OCI-LY1 (cell line): ENCODE results near the gene CSNK1D.

Experiments used
- EZH2 ChIP-seq: fragments of 200-600 bp; sonication (generic), shearing (Covaris generic); IDR thresholded peaks from 2 replicates; pipeline ENCODE4 v1.8.0; 2017; ENCODE audit warnings: borderline replicate concordance, mixed run types, mild to moderate bottlenecking, antibody characterized with exemption, low read length, moderate library complexity, mixed read lengths
- TF ChIP-seq, protein P1 (sequence below): fragments of 200-600 bp; sonication (generic), shearing (Covaris generic); IDR thresholded peaks from 2 replicates; pipeline ENCODE4 v1.5.1; 2017; ENCODE audit warnings: mild to moderate bottlenecking, antibody characterized with exemption, low read length, moderate library complexity, mixed read lengths

DNA sequence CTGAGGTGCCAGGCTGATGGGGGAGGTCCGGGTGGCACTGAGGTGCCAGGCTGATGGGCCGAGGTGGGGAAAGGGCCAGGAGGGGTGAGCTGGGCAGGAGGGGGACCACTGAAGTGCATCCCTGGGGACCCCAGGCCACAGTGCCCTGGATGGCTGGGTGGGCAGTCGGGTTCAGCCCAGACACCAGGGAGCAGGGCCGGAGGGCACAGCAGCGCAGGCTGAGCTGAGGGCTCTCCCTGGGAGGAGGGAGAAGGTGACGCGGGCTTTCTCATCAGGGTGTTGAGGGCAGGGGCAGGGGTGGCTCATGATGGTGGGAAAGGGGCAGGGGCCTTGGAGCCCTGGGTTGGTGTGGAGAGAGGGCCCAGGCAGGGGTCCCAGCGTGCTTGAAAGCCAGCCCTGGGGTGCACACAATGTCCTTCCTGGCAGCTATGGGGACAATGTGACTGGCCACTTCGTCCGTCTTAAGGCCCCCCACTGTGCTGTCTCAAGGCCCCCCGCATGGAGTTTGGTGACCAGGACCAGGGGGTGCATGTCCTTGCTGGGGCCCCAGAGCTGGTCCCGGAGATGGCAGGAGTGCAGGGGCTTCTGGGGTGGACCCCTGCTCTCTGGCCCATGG, 27.9 kb upstream of the CSNK1D start:
- TF ChIP-seq, protein P1, sequence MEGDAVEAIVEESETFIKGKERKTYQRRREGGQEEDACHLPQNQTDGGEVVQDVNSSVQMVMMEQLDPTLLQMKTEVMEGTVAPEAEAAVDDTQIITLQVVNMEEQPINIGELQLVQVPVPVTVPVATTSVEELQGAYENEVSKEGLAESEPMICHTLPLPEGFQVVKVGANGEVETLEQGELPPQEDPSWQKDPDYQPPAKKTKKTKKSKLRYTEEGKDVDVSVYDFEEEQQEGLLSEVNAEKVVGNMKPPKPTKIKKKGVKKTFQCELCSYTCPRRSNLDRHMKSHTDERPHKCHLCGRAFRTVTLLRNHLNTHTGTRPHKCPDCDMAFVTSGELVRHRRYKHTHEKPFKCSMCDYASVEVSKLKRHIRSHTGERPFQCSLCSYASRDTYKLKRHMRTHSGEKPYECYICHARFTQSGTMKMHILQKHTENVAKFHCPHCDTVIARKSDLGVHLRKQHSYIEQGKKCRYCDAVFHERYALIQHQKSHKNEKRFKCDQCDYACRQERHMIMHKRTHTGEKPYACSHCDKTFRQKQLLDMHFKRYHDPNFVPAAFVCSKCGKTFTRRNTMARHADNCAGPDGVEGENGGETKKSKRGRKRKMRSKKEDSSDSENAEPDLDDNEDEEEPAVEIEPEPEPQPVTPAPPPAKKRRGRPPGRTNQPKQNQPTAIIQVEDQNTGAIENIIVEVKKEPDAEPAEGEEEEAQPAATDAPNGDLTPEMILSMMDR: no peak
- TF ChIP-seq EZH2: no peak
